B cell (primary cell): ENCODE measurements around the gene SMPD3. TPM values are rescaled to one million over a fixed set of nuclear protein-coding genes. Genes with fewer than 3 reads are reported as not detected.

Experiments
- ATAC-seq: fragments of 200-7000 bp; cut with Tn5 transposase; one replicate; pipeline ENCODE4 v1.10.0; 2021; ENCODE audit warnings: low read depth, mild to moderate bottlenecking, moderate number of reproducible peaks, moderate library complexity
- CTCF ChIA-PET: fragments of 350-600 bp; sonication (Branson Sonifier 250); formaldehyde crosslinking; loops from one replicate; lab custom pipeline; 2021; ENCODE audit warnings: antibody characterized with exemption, inconsistent platforms; lab: Charles Lee
- POLR2A ChIA-PET: fragments of 350-600 bp; sonication (Branson Sonifier 250); formaldehyde crosslinking; loops from one replicate; lab custom pipeline; 2021; ENCODE audit warnings: antibody characterized with exemption; lab: Charles Lee
- DNase-seq: peaks from one replicate; pipeline ENCODE4 v3.0.0; 2013
- H2AFZ ChIP-seq: 2 replicates; pipeline ENCODE4 v1.6.1; 2012; ENCODE audit warnings: mild to moderate bottlenecking, low read depth, low read length; ENCODE audit not compliant: insufficient read depth, poor library complexity, severe bottlenecking
- H3K27ac ChIP-seq, 2 donors: 1 replicate in 1 of 2; 2 replicates in 1 of 2; pipeline ENCODE4 v1.5.1; 2012 to 2013; ENCODE audit warnings: low read length in 2 of 2, mild to moderate bottlenecking in 2 of 2, moderate library complexity in 1 of 2
- H3K27me3 ChIP-seq, 4 experiments: fragments of 200-600 bp in 1 of 4; sonication (generic) in 1 of 4; replicated peaks in 1 of 4; 1 replicate in 2 of 4; 2 replicates in 2 of 4; pipeline versions ENCODE4 v1.6.1 to v1.7.0; 2013 to 2016; ENCODE audit warnings: low read length in 3 of 4, mild to moderate bottlenecking in 2 of 4, mixed read lengths in 1 of 4, moderate library complexity in 1 of 4; ENCODE audit not compliant: insufficient read depth in 4 of 4, control insufficient read depth in 3 of 4; ENCODE audit errors: control extremely low read depth in 1 of 4
- H3K36me3 ChIP-seq, 2 experiments: replicated peaks in 1 of 2; 1 replicate in 1 of 2; 2 replicates in 1 of 2; pipeline versions ENCODE4 v1.6.1 to v1.7.1; 2013; ENCODE audit warnings: low read length in 1 of 2; ENCODE audit not compliant: insufficient read depth in 2 of 2, control insufficient read depth in 1 of 2; ENCODE audit errors: control extremely low read depth in 1 of 2, extremely low read depth in 1 of 2
- H3K4me1 ChIP-seq, 2 donors: fragments of 200-600 bp in 1 of 2; sonication (generic) in 1 of 2; 1 replicate in 1 of 2; 2 replicates in 1 of 2; pipeline versions ENCODE4 v1.5.1 to v1.6.1; 2013 to 2017; ENCODE audit warnings: low read length in 2 of 2; ENCODE audit not compliant: control insufficient read depth in 2 of 2, insufficient read depth in 2 of 2
- H3K4me2 ChIP-seq: replicated peaks from 2 replicates; pipeline ENCODE3; 2012; ENCODE audit warnings: mild to moderate bottlenecking, low read depth, low read length; ENCODE audit not compliant: poor library complexity, severe bottlenecking
- H3K4me3 ChIP-seq, 5 experiments: fragments of 200-600 bp in 1 of 5; sonication (generic) in 1 of 5; 1 replicate in 3 of 5; 2 replicates in 2 of 5; pipeline versions ENCODE4 v1.5.1 to v1.7.0; 2011 to 2016; ENCODE audit warnings: low read length in 4 of 5, mild to moderate bottlenecking in 4 of 5, low read depth in 2 of 5, control low read depth in 1 of 5, moderate library complexity in 1 of 5; ENCODE audit not compliant: insufficient read depth in 1 of 5; ENCODE audit errors: control extremely low read depth in 1 of 5, extremely low read depth in 1 of 5
- H3K79me2 ChIP-seq: fragments of 200-600 bp; sonication (generic); one replicate; pipeline ENCODE4 v1.6.0; 2016; ENCODE audit warnings: low read length; ENCODE audit not compliant: control insufficient read depth, insufficient read depth
- H3K9ac ChIP-seq: fragments of 200-600 bp; sonication (generic); 2 replicates; pipeline ENCODE4 v1.6.1; 2017; ENCODE audit warnings: mild to moderate bottlenecking, low read length, moderate library complexity
- H3K9me3 ChIP-seq, 3 donors: one replicate each; pipeline versions ENCODE4 v1.6.1 to v1.7.1; 2013; ENCODE audit warnings: low read length in 2 of 3; ENCODE audit not compliant: control insufficient read depth in 2 of 3, insufficient read depth in 1 of 3; ENCODE audit errors: control extremely low read depth in 1 of 3
- H4K20me1 ChIP-seq: 2 replicates; pipeline ENCODE4 v1.6.0; 2012; ENCODE audit warnings: mild to moderate bottlenecking, low read length; ENCODE audit not compliant: insufficient read depth, control insufficient read depth, poor library complexity, severe bottlenecking
- H3K27ac Mint-ChIP-seq: one replicate; pipeline ENCODE4 v1.8.0; 2021; ENCODE audit warnings: mixed read lengths
- H3K27me3 Mint-ChIP-seq: one replicate; pipeline ENCODE4 v1.8.0; 2021; ENCODE audit warnings: mixed read lengths
- H3K4me1 Mint-ChIP-seq: one replicate; pipeline ENCODE4 v1.8.0; 2021; ENCODE audit warnings: mixed read lengths
- H3K4me3 Mint-ChIP-seq: one replicate; pipeline ENCODE4 v1.8.0; 2021; ENCODE audit warnings: mixed read lengths
- H3K9me3 Mint-ChIP-seq: one replicate; pipeline ENCODE4 v1.8.0; 2022; ENCODE audit warnings: mixed read lengths; ENCODE audit not compliant: insufficient read depth
- EZH2 ChIP-seq: IDR thresholded peaks from 2 replicates; pipeline ENCODE4 v1.6.1; 2012; ENCODE audit warnings: borderline replicate concordance, low read depth, mild to moderate bottlenecking, moderate library complexity, low read length; ENCODE audit not compliant: insufficient read depth, poor library complexity, severe bottlenecking
- WGBS: methylation state at CpG from one replicate; pipeline ENCODE4 v1.1.5; 2013; ENCODE audit warnings: missing lambda C conversion rate; ENCODE audit not compliant: insufficient coverage; 5-methylcytosine and 5-hydroxymethylcytosine counted together
- intact Hi-C: fragments of 100-400 bp; cut with micrococcal nuclease; formaldehyde crosslinking; loops from one replicate; pipeline ENCODE4 v1.10.0; 2022
- polyA plus RNA-seq: library from polyadenylated mRNA; depleted of rRNA; stranded (reverse); fragments of >200 nt; gene quantifications from 2 replicates; pipeline ENCODE4 v1.2.3, GENCODE V29; 2012
- total RNA-seq, 2 donors: library from RNA; stranded (reverse); fragments of 120-200 nt in 1 of 2; gene quantifications; 1 replicate in 1 of 2; 2 replicates in 1 of 2; pipeline versions ENCODE4 v1.2.3 to v1.2.4, GENCODE V29; 2013 to 2022
- TF ChIP-seq, protein P1 (sequence below): fragments of 200-600 bp; IDR thresholded peaks from one replicate; pipeline ENCODE4 v1.8.0; 2022; ENCODE audit warnings: antibody characterized with exemption, mild to moderate bottlenecking

SMPD3 gene
- total and polyA plus RNA-seq, 2 donors (not counting 1 experiment from before 2014, with no cell fraction given): 1.2 to 2.8 TPM

DNA sequence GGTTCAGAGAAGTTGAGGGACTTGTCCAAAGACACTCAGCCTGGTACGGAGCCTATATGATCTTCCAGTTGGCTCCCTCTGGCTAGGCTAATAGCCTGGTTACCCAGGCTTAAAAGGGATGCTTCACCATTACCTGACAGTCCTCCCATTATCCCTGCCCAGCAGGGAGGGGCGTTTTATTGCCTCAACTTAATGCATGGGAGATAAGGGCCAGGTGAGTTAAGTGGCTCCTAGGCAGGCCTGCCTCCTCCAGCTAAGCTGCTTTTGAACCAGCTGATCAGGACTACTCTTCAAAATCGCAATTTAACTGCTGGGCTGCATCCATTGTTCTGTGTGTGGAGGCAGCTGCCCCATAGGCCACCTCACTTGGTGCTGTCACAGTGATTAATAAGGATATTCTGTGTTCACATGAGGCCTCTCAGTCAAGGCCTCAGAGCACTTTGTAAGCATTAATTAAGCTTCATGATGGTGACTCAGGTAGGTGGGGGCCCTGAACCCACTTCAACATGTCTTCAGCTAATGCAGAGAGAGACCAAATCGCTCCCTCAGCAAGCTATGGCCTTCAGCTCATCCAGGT is 27.9 kb downstream of the SMPD3 start:
- no peaks in the 10 kb centered on the region for H3K9me3 ChIP-seq
- no peak overlapping the region for H3K27ac Mint-ChIP-seq
- 96% methylated on average over 4 of the region's 4 CpGs for WGBS

More for the DNA sequence above, 27.9 kb downstream of the SMPD3 start:
- Mint-ChIP-seq H3K9me3 (no peaks in the 10 kb centered on the region), H3K4me3 (no peak overlapping the region), H3K27me3 (no peaks in the 10 kb centered on the region), H3K4me1 (peaks cover 28% of the 10 kb centered on the region)
- Histone ChIP-seq H3K27me3 (no peaks in the 10 kb centered on the region), H3K4me3 (no peak overlapping the region), H4K20me1 (no peaks in the 10 kb centered on the region), H2AFZ (no peak overlapping the region), H3K9ac (no peak overlapping the region), H3K27ac (no peak overlapping the region), H3K36me3 (no peaks in the 10 kb centered on the region), H3K4me1 (peaks cover 24 to 29% of the 10 kb centered on the region in 2 donors), H3K79me2 (no peaks in the 10 kb centered on the region), H3K4me2 (no peak overlapping the region)
- DNase-seq: no peak
- TF ChIP-seq EZH2: no peak
- TF ChIP-seq, protein P1, sequence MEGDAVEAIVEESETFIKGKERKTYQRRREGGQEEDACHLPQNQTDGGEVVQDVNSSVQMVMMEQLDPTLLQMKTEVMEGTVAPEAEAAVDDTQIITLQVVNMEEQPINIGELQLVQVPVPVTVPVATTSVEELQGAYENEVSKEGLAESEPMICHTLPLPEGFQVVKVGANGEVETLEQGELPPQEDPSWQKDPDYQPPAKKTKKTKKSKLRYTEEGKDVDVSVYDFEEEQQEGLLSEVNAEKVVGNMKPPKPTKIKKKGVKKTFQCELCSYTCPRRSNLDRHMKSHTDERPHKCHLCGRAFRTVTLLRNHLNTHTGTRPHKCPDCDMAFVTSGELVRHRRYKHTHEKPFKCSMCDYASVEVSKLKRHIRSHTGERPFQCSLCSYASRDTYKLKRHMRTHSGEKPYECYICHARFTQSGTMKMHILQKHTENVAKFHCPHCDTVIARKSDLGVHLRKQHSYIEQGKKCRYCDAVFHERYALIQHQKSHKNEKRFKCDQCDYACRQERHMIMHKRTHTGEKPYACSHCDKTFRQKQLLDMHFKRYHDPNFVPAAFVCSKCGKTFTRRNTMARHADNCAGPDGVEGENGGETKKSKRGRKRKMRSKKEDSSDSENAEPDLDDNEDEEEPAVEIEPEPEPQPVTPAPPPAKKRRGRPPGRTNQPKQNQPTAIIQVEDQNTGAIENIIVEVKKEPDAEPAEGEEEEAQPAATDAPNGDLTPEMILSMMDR: no peak
- intact Hi-C loops: no loop called here
- CTCF ChIA-PET: interaction anchor here (1.0 kb wide), 1 partner anchor 24 kb away, joined by 3 read pairs; no protein-coding TSS in a partner anchor
- no peak for ATAC-seq
- POLR2A ChIA-PET: no interaction called here
